TTC549 (cell line): ENCODE measurements around the gene IQGAP3.

Source experiments
- FAIRE-seq: peaks from 2 replicates; lab custom pipeline; 2012; peaks lifted over from hg19 to GRCh38; lab: Jason Lieb, UNC

Gene IQGAP3

DNA sequence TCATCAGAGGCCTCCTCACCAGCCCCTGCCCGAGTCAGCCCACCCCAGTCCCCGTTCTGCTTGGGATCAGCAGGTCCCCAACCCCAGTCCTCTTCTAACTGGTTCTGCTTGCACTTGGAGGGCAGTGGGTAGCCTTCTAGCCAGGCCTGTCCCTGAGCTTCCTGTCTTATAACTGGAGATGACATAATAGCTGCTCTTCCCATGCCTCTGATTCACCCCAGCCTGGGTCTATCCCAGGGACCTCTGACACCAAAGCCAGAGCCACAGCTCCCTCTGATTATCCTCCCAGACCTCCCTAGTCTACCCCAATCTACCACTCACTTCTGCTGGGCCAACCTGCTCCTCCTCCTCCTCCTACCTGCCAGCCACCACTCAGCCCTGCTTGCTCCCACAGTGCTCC lies 31.4 kb downstream of the IQGAP3 start:
- FAIRE-seq, result no peak

DNA sequence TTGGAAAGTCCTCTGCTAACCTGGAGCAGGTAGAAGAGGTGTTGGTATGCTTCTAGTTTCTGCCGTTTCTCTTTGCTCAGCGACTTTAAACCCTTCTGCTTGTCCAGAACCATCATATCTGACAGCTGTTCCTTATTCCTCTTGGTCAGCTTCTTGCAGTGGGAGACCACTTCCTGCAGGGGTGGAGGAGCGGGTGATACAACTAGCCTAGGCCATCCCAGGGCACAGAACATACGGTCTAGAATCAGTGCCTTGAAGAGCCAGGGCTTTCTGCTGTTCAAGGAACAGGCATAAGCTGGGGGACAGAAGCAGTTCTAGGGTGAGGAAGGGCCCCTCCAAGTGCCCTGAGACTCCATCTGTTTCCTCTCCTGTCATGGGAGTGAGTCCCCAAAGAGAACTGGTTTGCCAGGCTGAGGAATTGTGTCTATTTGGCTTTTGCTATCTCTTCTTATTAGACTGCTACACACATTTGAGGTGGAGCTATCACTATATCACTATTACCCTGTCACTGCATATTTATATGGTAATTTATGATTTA lies 32.5 kb downstream of the IQGAP3 start:
- no peak for FAIRE-seq

DNA sequence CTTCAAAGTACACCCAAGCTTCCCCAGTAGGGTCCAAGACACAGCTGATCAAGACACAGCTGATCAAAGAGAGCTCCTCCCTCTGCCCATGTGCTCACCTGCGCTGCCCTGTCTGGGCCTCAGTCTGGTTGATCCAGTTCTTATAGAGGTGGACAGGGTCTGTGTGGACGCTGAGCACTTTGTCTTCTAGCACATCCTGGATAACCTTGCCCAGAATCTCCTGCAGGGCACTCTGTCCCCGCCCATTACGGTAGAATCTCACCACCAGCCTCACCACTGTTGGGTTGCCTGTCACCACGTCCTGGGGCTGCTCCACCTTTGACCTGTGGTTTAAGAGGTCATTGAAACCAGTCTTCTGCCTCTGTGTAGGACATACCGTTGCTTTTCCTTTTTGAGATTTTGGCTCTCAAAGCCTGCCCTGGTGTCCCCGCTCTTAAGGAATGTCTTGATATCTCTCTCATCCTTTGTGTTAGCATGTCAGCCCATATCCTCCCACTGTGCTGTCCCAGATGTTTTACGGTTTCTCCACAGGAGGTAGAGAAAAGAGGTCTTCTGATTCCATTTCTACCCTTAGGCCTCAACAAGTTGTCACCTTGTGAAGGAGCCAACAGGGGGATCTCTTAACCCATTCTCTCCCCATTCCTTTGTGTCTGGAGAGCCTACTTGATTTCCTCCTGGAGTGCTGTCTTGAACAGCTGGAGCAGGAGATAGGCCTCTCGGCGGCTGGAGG lies 33.5 kb downstream of the IQGAP3 start:
- no peak for FAIRE-seq

DNA sequence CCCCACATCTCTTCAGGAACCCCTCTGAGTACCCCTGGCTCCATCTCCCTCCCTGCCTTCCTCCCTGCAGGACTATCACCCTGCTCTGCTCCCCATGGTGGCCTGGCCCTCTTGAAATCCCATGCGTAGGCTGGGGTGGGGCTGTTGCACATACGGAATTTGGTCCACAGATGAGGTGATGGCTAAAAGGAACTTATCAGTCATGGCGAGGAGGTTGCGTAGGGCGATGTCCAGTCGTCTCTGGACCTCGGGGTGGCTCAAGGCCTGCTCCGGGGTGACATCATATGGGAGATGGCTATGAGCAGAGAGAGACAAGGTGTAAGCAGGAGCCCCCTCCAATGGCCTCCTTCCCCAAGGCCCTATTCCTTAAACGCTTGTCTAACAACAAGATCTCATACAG lies 35.3 kb downstream of the IQGAP3 start:
- no peak for FAIRE-seq

DNA sequence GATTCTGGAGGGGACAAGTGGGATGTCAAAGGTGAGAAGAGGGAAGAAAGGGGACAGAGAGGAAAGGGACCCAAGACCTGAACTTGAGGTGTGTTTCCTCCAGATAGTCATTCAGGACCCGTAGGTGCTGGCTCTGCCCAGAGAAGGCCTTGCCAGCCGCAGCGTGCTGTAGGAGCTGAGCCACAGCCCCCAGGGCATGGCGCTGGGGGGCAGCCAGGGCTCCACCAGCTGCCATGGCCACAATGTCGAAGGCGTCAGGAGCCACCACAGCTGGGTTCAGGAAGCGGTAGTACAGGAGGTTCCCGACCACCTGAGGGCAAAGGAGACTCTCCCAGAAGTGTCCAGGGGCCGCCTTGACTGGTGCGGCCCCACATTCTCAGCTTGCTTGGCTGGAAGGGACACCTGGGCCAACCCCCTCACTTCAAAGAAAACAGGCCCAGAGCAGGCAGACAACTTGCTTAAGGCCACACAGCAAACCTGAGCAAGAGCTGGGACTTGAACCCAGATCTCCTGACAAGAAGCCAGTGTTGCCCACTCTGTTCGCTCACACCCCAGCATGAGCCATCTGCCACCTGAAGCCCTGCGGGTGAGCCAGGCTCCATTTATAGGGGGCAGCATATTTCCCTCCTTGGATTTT lies 37.8 kb downstream of the IQGAP3 start:
- FAIRE-seq, result no peak

DNA sequence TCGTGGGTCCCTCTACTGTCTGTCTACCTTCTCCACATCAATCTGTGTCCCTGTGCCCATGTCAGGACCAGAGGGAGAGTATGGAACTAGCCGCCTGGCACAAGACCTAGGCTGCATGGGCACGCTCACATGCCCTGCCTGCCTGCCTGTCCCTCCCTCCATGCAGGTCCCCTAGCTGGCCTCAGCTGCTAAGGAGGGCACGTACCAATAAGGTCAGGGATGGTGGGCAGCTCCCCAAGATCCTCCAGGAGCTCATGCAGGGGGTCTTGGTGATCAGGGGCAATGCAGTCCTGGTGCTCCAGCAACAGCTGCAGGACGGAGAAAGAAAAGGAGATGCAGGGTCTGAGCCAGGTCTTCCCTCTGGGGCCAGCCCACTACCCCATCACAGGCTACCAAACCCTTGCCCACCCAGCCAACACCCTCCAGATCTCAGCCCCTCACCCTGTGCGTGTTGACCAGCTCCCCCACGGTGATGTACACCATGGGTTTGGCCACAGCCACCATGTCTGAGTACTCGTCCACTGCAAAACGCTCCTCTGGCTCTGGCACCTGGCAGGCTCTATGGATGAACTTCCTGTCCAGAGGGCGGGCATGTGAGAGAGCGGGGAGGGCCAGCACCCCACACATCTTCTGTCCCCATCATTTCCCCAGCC lies 38.7 kb downstream of the IQGAP3 start:
- FAIRE-seq, result no peak

DNA sequence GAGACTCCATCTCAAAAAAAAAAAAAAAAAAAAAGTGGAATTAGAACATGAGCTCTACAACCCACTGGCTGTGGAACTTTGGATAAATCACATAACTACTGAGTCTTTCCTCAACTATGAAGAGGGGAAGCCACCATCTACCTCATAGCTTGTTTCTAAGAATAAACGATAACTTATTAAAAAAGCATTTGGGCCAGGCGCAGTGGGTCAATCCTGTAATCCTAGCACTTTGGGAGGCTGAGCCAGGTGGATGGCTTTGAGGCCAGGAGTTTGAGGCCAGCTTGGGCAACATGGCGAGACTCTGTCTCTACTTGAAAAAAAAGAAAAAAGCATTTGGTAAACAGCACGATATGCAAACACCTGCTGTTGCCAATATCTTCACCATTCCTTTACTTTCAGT lies 40.0 kb downstream of the IQGAP3 start:
- no peak for FAIRE-seq

DNA sequence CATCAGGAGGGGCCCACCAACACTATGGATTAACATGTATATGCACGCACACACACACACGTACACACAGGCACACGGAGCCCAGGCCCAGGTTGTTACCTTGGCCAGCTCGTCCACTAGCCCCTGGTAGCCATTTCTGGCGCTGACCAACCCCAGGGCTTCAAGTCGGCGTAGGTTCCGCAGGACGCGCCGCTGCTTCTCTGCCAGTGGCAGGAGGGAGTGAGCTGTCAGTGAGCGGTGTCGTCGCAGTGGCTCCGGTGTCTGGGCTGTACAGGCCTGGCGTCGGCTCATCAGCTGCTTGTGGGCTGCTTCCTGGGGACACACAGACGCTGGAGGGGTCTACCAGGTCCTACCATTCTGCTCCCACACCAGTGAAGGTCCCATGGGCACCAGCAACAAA lies 42.4 kb downstream of the IQGAP3 start:
- FAIRE-seq, result no peak

DNA sequence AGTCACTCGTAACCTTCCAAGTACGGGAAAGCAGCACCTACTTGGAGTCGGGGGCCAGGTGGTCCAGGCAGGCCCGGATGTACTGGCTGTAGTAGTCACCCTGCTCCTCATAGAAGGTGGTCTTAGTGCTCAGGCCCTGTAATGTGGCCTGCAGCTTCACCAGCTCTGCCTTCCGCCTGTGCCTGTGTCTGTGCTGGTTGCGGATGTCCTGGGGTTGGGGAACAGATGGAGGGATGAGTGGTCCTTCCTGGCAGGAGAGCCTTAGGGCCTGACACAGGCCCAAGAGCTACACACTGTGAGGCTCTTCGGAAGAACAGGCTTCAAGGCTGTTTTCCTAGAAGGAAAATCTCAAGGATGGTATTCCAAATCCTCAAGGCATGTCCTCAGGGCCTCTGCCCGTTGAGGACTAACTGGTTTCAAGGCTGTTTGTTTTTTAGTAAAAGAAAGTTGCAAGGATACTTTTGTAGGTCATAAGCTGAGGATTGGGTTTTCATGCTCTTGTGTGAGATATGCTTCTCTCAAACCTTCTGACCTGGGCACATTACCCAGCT lies 43.4 kb downstream of the IQGAP3 start:
- no peak for FAIRE-seq

DNA sequence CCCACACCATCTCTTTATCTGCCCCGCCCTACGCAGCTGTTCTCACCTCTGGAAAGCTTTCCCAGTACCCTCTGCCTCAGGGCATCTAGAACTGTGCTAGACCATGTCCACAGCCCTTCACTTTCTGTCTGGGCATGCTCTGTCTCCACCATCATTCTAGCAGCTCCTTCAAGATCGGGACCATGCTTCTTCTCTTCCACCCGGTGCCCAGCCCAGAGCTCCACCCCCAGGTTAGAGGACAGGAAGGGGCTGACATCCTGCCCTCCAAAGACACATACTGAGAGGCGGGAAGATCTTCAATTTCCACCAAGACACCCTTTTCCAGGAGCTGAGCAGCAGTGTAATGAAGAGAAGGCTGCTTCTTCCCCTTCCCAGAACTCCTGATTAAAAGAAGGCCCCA lies 44.1 kb downstream of the IQGAP3 start:
- FAIRE-seq, result no peak

DNA sequence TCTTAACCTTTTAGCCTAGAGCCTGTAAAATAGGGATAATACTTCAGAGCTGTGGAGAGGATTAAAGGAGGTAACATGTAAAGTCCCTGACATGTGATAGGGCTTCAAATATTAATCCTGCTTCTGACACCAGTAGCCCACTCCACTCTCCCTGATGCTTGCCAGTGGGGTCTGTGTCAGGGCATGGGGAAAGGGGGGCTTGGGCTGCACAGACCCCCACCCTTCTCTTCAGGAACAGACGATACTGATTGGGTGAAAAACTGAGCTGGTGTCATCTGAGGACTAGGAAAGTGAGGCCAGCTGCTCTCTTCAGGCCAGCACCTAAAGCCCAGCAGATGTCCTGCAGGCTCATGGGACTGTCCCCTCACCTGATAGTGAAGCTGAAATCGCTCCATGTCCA lies 44.8 kb downstream of the IQGAP3 start:
- no peak for FAIRE-seq

DNA sequence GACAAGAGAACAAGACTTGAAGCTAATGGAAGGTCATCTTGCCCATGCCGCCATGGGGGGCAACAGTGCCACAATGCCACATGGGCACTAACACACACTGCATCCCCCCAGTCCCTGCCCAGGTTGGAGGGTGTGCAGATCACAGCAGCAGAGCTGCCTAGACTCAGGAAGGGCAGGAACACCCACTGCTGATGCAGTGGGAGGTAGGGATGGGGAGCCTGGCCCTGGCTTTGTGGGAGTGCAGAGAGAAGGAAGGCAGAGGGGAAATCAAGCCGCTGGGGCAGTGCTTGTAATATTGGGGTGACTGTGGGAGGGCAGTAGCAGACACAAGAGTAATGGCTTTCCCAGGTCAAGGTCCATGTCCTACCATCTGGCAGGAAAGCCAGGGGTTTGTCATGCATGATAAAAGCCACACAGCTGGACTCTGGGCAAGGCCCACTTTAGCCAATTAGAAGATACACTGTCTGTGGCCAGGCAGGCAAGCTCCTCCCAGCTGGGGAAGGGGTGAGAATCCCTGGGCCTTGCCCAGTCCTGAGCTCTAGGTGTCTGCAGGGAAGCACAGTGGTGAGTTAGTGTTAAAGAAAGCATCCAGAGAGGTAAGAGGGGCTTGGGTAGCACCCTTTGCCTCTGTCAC lies 46.4 kb downstream of the IQGAP3 start:
- no peak for FAIRE-seq

DNA sequence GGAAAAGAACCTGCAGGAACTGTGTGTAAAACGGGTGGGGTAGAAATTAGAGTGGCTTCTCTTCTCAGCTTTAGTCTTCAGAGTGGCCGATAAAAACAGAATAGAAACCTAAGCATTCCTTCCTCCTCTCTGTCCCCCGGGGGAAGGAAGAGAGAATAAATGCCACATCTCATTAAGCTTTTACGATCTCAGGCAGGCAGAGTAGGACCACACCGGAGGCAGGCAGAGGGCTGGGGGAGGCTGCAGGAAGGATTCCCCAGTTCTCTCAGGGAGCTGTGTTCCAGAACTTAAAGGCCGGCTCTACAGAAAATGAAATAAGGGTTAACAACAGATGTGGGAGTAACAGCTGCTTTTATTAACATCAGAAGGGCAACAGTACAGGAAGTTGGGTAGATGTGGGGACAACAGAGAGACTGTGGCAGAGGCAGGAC lies 47.3 kb downstream of the IQGAP3 start:
- FAIRE-seq, result no peak

DNA sequence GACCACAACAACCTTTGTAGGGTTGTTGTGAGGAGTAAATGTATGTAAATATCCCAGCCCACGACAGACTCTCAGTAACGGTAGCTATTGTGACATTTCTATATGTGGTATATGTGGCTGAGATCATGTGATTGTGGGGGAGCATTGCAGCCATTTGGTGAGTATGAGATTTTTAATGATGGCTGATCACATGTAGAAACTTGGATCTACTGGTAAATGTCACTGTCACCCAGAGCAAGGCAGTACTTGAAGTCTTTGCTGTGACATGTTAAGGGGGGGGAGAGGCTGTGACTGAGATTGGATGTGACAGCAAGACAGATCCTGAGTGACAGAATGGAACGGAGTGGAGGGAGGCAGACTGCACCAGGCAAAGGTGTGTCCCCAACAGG lies 47.9 kb downstream of the IQGAP3 start:
- no peak for FAIRE-seq

DNA sequence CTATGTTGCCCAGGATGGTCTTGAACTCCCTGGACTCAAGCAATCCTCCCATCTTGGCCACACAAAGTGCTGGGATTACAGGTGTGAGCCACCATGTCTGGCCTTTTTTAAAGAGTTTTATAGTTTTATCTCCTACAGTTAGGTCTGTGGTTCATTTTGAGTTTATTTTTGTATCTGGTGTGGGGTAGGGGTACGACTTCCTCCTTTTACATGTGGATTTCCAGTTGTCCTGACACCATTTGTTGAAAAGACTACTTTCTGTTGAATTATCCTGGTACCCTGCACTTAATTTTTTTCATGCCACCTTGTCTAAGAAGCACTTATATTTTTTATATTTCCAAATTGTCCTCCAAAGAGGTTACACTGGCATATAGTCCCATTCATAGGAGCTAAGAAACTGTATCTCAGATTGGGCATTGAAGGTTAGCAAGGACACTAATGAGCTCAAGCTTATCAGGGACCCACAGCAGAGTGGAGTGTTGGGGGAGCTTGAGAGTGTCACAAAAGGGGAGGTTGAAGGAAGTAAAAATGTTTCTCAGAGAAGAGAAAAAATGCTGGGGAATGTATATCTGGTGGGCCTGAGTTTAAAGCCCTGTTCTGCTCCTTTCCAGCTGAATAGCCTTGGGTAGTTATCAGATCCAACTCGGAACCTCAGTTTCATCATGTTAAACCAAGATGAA lies 48.4 kb downstream of the IQGAP3 start:
- FAIRE-seq, result no peak

DNA sequence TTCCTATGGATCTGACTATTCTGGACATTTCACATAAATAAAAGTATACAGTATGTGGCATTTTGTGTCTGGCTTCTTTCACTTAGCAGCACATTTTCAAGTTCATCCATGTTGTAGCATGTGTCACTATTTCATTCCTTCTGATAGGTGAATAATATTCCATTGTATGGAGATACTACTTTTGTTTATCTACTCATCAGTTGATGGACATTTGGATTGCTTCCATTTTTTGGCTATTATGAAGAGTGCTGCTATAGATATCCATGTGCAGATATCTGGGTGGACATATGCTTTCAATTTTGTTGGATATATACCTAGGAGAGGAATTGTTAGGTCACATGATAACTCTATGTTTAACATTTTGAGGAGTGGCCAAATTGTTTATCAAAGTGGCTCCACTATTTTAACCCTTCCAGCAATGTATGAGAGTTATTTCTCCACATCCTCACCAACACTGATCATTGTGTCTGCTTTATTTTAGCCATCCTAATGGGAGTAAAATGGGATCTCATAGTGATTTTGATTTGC lies 49.9 kb downstream of the IQGAP3 start:
- no peak for FAIRE-seq

DNA sequence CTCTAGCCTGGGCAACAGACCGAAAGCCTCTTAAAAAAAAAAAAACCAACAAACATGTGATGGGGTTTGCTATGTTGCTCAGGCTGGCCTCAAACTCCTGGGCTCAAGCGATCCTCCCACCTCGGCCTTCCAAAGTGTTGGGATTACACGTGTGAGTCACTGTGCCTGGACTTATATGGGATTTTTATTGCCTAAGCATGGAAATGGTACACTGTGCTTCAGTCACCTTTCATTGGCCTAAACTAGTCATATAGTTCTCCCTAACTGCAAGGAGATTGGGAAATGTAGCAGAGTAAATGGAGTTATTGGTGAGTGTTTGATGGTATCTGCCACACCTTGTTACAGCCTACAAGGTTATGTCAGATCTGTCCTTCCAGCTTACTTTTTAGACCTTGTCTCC lies 54.6 kb downstream of the IQGAP3 start:
- FAIRE-seq, result no peak

DNA sequence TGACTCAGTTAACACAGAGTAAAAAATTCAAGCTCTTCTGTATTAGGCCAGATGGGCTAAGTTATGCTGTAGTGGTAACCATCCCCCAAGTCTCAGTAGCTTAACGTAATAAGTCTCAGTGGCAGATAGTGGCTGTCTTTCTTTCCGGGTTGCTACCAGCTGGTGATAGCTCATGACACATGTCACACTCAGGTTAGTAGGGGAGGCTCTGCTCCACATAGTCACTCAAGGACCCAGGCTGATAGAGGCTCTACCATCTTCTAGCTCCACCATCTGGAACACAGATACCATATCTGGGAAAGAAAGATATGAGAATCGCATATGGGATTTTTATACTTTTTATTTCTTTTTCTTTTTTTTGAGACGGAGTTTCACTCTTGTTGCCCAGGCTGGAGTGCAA lies 55.5 kb downstream of the IQGAP3 start:
- no peak for FAIRE-seq

DNA sequence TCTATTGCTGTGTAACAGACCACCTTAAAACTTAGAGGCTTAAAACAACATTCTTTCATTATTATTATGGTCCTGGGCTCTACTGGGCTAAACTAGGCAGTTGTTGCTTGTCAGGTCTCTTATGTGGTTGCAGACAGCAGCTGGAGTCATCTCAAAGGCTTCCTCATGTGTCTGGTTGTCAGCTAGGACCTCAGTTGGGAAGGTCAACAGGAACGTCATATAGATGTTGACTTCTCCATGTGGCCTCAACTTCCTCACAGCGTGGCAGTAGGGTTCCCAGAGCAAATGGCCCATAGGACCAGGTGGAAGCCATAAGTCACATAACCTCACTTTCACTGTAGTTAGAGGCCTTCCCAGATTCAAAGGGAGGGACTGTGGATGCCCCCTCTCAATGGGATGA lies 56.4 kb downstream of the IQGAP3 start:
- FAIRE-seq, result no peak

DNA sequence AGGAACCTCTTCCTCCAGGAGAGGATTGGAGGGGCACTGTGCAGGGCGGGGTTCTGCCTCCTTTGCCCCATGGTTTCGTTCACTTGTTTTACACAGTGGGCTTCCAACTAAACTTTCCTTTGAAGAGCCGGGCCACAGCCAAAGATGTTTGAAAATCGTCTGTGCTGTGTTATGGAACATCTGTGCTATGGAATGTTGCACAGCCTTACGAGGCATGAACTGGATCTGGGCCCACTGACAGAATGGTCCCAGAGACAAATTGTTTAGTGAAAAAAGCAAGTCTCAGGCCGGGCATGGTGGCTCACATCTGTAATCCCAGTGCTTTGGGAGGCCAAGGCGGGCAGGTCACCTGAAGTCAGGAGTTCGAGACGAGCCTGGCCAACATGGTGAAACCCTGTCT lies 59.2 kb downstream of the IQGAP3 start:
- FAIRE-seq, result no peak

DNA sequence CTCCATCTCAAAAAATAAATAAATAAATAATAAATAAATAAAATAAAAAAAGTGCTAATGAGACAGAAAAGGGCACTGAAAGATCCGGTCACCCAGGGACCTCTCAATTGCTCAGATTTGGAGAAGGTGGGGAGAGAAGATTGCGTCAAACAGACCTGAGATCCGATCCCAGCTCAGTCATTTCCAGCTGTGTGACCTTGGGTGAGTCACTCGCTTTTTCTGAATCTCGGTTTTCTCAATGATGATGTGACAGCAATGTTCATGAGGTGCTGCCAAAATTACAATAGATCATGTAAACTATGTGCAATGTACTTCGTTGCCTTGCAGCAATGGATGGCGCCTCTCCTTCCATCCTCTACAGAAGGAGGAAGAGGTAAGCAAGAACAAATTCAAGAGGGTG lies 60.7 kb downstream of the IQGAP3 start:
- FAIRE-seq, result no peak

DNA sequence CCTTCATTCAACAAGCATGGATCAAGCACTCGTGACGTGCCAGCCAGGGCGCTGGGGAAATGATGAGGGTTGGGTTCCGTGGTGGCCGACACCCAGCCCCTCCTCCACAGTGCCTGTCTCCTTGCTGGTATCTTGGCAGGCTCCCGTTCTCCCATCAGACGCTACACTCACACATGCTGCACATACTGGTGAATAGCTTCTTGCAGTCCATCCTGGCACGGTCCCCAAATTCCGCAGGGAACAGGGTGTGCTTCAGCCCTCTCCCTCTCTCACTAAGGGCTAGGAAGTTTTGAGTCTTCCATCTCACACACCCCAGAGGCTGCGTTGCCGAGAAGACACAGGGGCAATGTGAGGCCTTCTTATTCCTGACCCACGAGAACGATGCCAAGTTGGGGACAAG lies 61.7 kb downstream of the IQGAP3 start:
- no peak for FAIRE-seq
